ENCODE measurements around the gene CLEC14A. TPM values are rescaled to one million over a fixed set of nuclear protein-coding genes. Genes with fewer than 3 reads are reported as not detected.

Gene CLEC14A
- total RNA-seq, 1 donor from 2014 or later: not detected

DNA sequence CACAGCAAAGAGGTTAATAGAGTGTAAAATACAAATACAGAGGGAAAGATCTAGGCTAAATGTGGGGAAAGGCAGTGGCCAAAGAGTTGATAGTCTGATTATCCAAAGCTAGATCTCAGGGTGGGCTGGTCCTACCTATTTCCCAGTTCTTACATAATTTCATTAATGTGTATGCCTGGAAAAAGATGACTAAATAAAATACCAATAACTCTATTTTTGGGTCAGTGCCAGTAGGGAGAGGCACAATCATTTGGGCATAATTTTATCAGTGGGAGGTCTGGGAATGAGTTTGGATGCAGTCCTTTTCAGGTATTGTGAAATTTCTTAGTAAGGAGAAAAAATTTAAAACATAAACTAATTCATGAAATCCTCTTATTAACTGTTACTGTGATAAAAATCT is 30.6 kb upstream of the CLEC14A start:
- no peaks in the 10 kb centered on the region for H3K36me3 Mint-ChIP-seq

DNA sequence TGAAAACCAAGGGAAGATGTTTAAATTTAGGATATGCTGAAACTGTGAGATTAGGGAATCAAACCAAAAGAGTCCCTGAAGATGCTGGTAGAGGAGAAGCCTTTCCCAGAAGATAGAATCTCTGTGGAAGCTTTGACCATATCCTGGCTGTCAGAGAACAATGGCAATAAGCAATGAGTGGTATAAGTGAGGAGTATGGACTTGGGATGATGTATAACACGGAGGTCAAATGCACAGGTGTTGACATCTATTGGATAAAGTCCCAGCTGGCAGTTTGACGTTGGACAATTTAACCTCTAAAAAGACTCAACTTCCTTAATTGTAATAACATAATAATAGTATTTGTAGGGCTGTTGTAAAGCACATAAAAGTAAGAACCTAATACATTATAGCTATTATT is 30.1 kb upstream of the CLEC14A start:
- no peaks in the 10 kb centered on the region for H3K79me2 ChIP-seq (ENCODE audit: low read depth)

More for the DNA sequence above, 30.6 kb upstream of the CLEC14A start:
- Histone ChIP-seq H3K79me2 (ENCODE audit: low read depth) (no peaks in the 10 kb centered on the region), H2AFZ (replicated peaks) (no peak overlapping the region), H3K36me3 (no peaks in the 10 kb centered on the region), H3K27ac (no peak overlapping the region), H3K4me2 (no peak overlapping the region), H3F3A (ENCODE audit: low read depth) (no peaks in the 10 kb centered on the region), H3K9me3 (ENCODE audit: low read depth) (no peaks in the 10 kb centered on the region), H3K27me3 (peaks cover 9% of the 10 kb centered on the region), H3K9ac (no peak overlapping the region), H3K4me3 (no peak overlapping the region), H4K20me1 (ENCODE audit: low read depth) (no peaks in the 10 kb centered on the region), H3K4me1 (peaks cover 7% of the 10 kb centered on the region)
- DNase-seq (ENCODE audit: low spot score): no peak
- no peaks in the 10 kb centered on the region for H3K9me3 Mint-ChIP-seq
- TF ChIP-seq EZH2 (IDR thresholded peaks at IDR 0.05) (no peak), EZH2phosphoT487 (IDR thresholded peaks at IDR 0.05) (no peak)
- TF ChIP-seq, protein P1, sequence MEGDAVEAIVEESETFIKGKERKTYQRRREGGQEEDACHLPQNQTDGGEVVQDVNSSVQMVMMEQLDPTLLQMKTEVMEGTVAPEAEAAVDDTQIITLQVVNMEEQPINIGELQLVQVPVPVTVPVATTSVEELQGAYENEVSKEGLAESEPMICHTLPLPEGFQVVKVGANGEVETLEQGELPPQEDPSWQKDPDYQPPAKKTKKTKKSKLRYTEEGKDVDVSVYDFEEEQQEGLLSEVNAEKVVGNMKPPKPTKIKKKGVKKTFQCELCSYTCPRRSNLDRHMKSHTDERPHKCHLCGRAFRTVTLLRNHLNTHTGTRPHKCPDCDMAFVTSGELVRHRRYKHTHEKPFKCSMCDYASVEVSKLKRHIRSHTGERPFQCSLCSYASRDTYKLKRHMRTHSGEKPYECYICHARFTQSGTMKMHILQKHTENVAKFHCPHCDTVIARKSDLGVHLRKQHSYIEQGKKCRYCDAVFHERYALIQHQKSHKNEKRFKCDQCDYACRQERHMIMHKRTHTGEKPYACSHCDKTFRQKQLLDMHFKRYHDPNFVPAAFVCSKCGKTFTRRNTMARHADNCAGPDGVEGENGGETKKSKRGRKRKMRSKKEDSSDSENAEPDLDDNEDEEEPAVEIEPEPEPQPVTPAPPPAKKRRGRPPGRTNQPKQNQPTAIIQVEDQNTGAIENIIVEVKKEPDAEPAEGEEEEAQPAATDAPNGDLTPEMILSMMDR (IDR thresholded peaks at IDR 0.05): no peak
- H3K4me1 Mint-ChIP-seq: no peaks in the 10 kb centered on the region
- H3K27ac Mint-ChIP-seq: no peak overlapping the region
- no peak overlapping the region for H3K4me3 Mint-ChIP-seq
- H3K27me3 Mint-ChIP-seq (ENCODE audit: insufficient read depth, low read depth): no peaks in the 10 kb centered on the region

DNA sequence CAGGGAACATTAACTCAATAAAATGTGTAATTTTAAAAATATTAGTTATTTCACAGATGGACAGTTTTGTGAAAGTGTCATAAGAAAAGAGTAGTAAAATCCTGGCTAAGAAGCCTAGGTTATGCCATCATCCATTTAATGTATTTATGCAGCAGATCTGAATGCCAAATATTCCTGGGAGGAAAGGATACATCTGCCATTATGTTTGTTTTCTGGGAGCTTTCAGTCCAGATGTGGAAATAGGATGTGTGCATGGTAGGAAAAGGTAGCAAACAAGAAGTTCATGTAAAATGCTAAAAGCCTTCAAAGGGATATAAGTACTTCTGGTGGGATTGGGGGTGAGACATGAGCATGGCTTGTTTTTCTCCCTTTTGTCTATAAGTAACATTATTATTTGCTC is 27.0 kb upstream of the CLEC14A start:
- H3K4me2 ChIP-seq: no peak overlapping the region
- H3K27me3 ChIP-seq: peaks cover 9% of the 10 kb centered on the region
- H3K36me3 ChIP-seq: no peaks in the 10 kb centered on the region
- H3K27ac Mint-ChIP-seq: no peak overlapping the region
- H3K4me3 ChIP-seq: no peak overlapping the region
- no peaks in the 10 kb centered on the region for H3K4me1 ChIP-seq
- H3K9me3 ChIP-seq (ENCODE audit: low read depth): no peaks in the 10 kb centered on the region
- no peak overlapping the region for H3K4me3 Mint-ChIP-seq
- H4K20me1 ChIP-seq (ENCODE audit: low read depth): no peaks in the 10 kb centered on the region
- no peak overlapping the region for H3K27ac ChIP-seq
- H3K9me3 Mint-ChIP-seq: no peaks in the 10 kb centered on the region
- H3K79me2 ChIP-seq (ENCODE audit: low read depth): no peaks in the 10 kb centered on the region
- no peaks in the 10 kb centered on the region for H3K27me3 Mint-ChIP-seq (ENCODE audit: insufficient read depth, low read depth)
- peaks cover 6% of the 10 kb centered on the region for H3K4me1 Mint-ChIP-seq
- H2AFZ ChIP-seq (replicated peaks): no peak overlapping the region
- no peak for DNase-seq (ENCODE audit: low spot score)
- TF ChIP-seq, protein P1 (IDR thresholded peaks at IDR 0.05): no peak
- TF ChIP-seq EZH2phosphoT487 (IDR thresholded peaks at IDR 0.05): no peak
- no peak for TF ChIP-seq EZH2 (IDR thresholded peaks at IDR 0.05)
- no peak overlapping the region for H3K9ac ChIP-seq
- H3K36me3 Mint-ChIP-seq: no peaks in the 10 kb centered on the region
- H3F3A ChIP-seq (ENCODE audit: low read depth): no peaks in the 10 kb centered on the region

More for the DNA sequence above, 30.1 kb upstream of the CLEC14A start:
- H3K9me3 Mint-ChIP-seq: no peaks in the 10 kb centered on the region
- Histone ChIP-seq H3K4me1 (peaks cover 7% of the 10 kb centered on the region), H3K27me3 (peaks cover 9% of the 10 kb centered on the region), H4K20me1 (ENCODE audit: low read depth) (no peaks in the 10 kb centered on the region), H2AFZ (replicated peaks) (no peak overlapping the region), H3F3A (ENCODE audit: low read depth) (no peaks in the 10 kb centered on the region), H3K4me2 (no peak overlapping the region), H3K9ac (no peak overlapping the region), H3K4me3 (no peak overlapping the region), H3K27ac (no peak overlapping the region), H3K36me3 (no peaks in the 10 kb centered on the region), H3K9me3 (ENCODE audit: low read depth) (no peaks in the 10 kb centered on the region)
- no peak overlapping the region for H3K4me3 Mint-ChIP-seq
- DNase-seq (ENCODE audit: low spot score): no peak
- TF ChIP-seq EZH2phosphoT487 (IDR thresholded peaks at IDR 0.05) (no peak), EZH2 (IDR thresholded peaks at IDR 0.05) (no peak)
- TF ChIP-seq, protein P1 (IDR thresholded peaks at IDR 0.05): no peak
- H3K4me1 Mint-ChIP-seq: no peaks in the 10 kb centered on the region
- H3K27ac Mint-ChIP-seq: no peak overlapping the region
- H3K27me3 Mint-ChIP-seq (ENCODE audit: insufficient read depth, low read depth): no peaks in the 10 kb centered on the region
- H3K36me3 Mint-ChIP-seq: no peaks in the 10 kb centered on the region

Data from neural progenitor cell (in vitro differentiated cells).